HEK293 (cell line): Measurements from ENCODE around the gene MAFF.

ENCODE experiments used
- CTCF ChIA-PET: fragments of 350-600 bp; formaldehyde crosslinking; extraction: SDS; loops from one replicate; lab custom pipeline; 2021; ENCODE audit warnings: antibody characterized with exemption; lab: Yijun Ruan, JAX
- POLR2A ChIA-PET: fragments of 300-600 bp; formaldehyde crosslinking; extraction: SDS; loops from one replicate; lab custom pipeline; 2020; ENCODE audit warnings: antibody characterized with exemption, inconsistent platforms; lab: Yijun Ruan, JAX
- H3K27ac ChIP-seq: fragments of 200-500 bp; sonication (Bioruptor generic); 2 replicates; pipeline ENCODE4 v1.5.1; 2014; ENCODE audit warnings: low read depth, low read length, control low read depth, inconsistent platforms; ENCODE audit errors: extremely low read depth
- H3K36me3 ChIP-seq, 2 experiments: fragments of 200-500 bp in 1 of 2; sonication (Bioruptor generic) in 1 of 2; 1 replicate in 1 of 2; 2 replicates in 1 of 2; pipeline ENCODE4 v1.5.1; 2014 to 2017; ENCODE audit warnings: inconsistent platforms in 2 of 2, low read length in 2 of 2; ENCODE audit not compliant: control insufficient read depth in 2 of 2, insufficient read depth in 1 of 2
- H3K4me1 ChIP-seq: fragments of 200-500 bp; sonication (Bioruptor generic); 2 replicates; pipeline ENCODE4 v1.5.1; 2014; ENCODE audit warnings: mild to moderate bottlenecking, low read length, inconsistent platforms; ENCODE audit not compliant: control insufficient read depth, insufficient read depth
- H3K4me3 ChIP-seq: 2 replicates; pipeline ENCODE4 v1.5.1; 2011; ENCODE audit warnings: low read depth, mild to moderate bottlenecking, control low read depth, low read length, moderate library complexity
- H3K9me3 ChIP-seq: fragments of 200-500 bp; sonication (Bioruptor generic); 2 replicates; pipeline ENCODE4 v1.5.1; 2014; ENCODE audit warnings: low read depth, low read length, inconsistent platforms; ENCODE audit not compliant: control insufficient read depth, insufficient read depth
- BCL6B ChIP-seq: fragments of 450-650 bp; formaldehyde crosslinking; IDR thresholded peaks from 2 replicates; pipeline ENCODE4 v1.5.1; 2017; ENCODE audit warnings: missing biosample characterization, missing genetic modification characterization
- OSR2 ChIP-seq: fragments of 450-650 bp; formaldehyde crosslinking; IDR thresholded peaks from 2 replicates; pipeline ENCODE4 v1.5.1; 2016; ENCODE audit warnings: missing biosample characterization, missing genetic modification characterization
- PRDM10 ChIP-seq: fragments of 450-650 bp; formaldehyde crosslinking; IDR thresholded peaks from 2 replicates; pipeline ENCODE4 v1.5.1; 2016; ENCODE audit warnings: missing biosample characterization, missing genetic modification characterization
- TRIM28 ChIP-seq: IDR thresholded peaks from 2 replicates; pipeline ENCODE4 v1.6.1; 2011; ENCODE audit warnings: low read length, control low read depth, borderline replicate concordance
- ZNF10 ChIP-seq: fragments of 450-650 bp; formaldehyde crosslinking; IDR thresholded peaks from 2 replicates; pipeline ENCODE4 v1.5.1; 2017; ENCODE audit warnings: missing biosample characterization, missing genetic modification characterization
- ZNF148 ChIP-seq: fragments of 450-650 bp; formaldehyde crosslinking; IDR thresholded peaks from 2 replicates; pipeline ENCODE4 v1.5.0; 2017; ENCODE audit warnings: missing biosample characterization, missing genetic modification characterization, borderline replicate concordance
- ZNF184 ChIP-seq: fragments of 450-650 bp; IDR thresholded peaks from 2 replicates; pipeline ENCODE4 v1.5.1; 2018; ENCODE audit warnings: missing biosample characterization, mild to moderate bottlenecking, missing genetic modification characterization
- ZNF24 ChIP-seq: fragments of 450-650 bp; formaldehyde crosslinking; IDR thresholded peaks from 2 replicates; pipeline ENCODE4 v1.5.1; 2016; ENCODE audit warnings: missing biosample characterization, missing genetic modification characterization
- ZNF335 ChIP-seq: fragments of 450-650 bp; formaldehyde crosslinking; conservative IDR thresholded peaks from 2 replicates; pipeline ENCODE4 v1.5.1; 2016; ENCODE audit warnings: missing biosample characterization, missing genetic modification characterization
- ZNF596 ChIP-seq: fragments of 450-650 bp; IDR thresholded peaks from 2 replicates; pipeline ENCODE4 v1.5.0; 2018; ENCODE audit warnings: missing biosample characterization, mild to moderate bottlenecking, missing genetic modification characterization, moderate library complexity
- ZNF670 ChIP-seq: fragments of 450-650 bp; formaldehyde crosslinking; IDR thresholded peaks from 2 replicates; pipeline ENCODE4 v1.5.1; 2016; ENCODE audit warnings: missing biosample characterization, missing genetic modification characterization, low read depth
- ZNF792 ChIP-seq: fragments of 450-650 bp; formaldehyde crosslinking; IDR thresholded peaks from 2 replicates; pipeline ENCODE4 v1.5.1; 2016; ENCODE audit warnings: missing biosample characterization, missing genetic modification characterization
- ZNF830 ChIP-seq: fragments of 450-650 bp; IDR thresholded peaks from 2 replicates; pipeline ENCODE4 v1.5.0; 2018; ENCODE audit warnings: missing biosample characterization, missing genetic modification characterization, low read depth, mild to moderate bottlenecking, moderate library complexity
- ZNF837 ChIP-seq: fragments of 450-650 bp; formaldehyde crosslinking; IDR thresholded peaks from 2 replicates; pipeline ENCODE4 v1.5.1; 2016; ENCODE audit warnings: missing biosample characterization, missing genetic modification characterization
- ZSCAN5A ChIP-seq: fragments of 450-650 bp; formaldehyde crosslinking; IDR thresholded peaks from 2 replicates; pipeline ENCODE4 v1.5.1; 2016; ENCODE audit warnings: missing biosample characterization, missing genetic modification characterization

The MAFF gene

GRCh38 chr22:38257650-38258250, 56.0 kb downstream of the MAFF start:
- TF ChIP-seq ZNF24 (no peak), ZNF830 (tag by site-specific recombination) (no peak), OSR2 (tag by site-specific recombination) (no peak), ZNF184 (tag by site-specific recombination) (no peak), TRIM28 (no peak; the same call in 1 of the 2 replicates), ZSCAN5A (no peak), ZNF335 (tag by site-specific recombination) (peak; percentile 42; the same call in 1 of the 2 replicates)
- Histone ChIP-seq H3K36me3 (no peaks in the 10 kb centered on the region; a peak in 1 of 3 replicates), H3K4me3 (no peak overlapping the region), H3K9me3 (no peaks in the 10 kb centered on the region), H3K4me1 (peaks cover 11% of the 10 kb centered on the region), H3K27ac (peak overlapping the region; percentile 34; the same call in 1 of the 2 replicates)
- POLR2A ChIA-PET: interaction anchor here (0.7 kb wide), 1 partner anchor 66 kb away, joined by 6 read pairs; no protein-coding TSS in a partner anchor
- CTCF ChIA-PET: interaction anchor here (0.7 to 1.9 kb wide), 6 partner anchors 28 to 205 kb away, joined by 3 to 8 read pairs (median 3); no protein-coding TSS in a partner anchor

- Histone ChIP-seq H3K9me3 (no peaks in the 10 kb centered on the region), H3K4me3 (no peak overlapping the region), H3K36me3 (peaks cover 0 to 8% of the 10 kb centered on the region in 2 experiments; a peak in 2 of 3 replicates), H3K27ac (no peak overlapping the region), H3K4me1 (peaks cover 11% of the 10 kb centered on the region)
- POLR2A ChIA-PET: interaction anchor here (0.6 to 0.7 kb wide), 2 partner anchors 65 to 125 kb away, joined by 4 to 6 read pairs; no protein-coding TSS in a partner anchor
- CTCF ChIA-PET: interaction anchor here (0.7 to 0.9 kb wide), 2 partner anchors 47 to 207 kb away, joined by 3 read pairs; no protein-coding TSS in a partner anchor
- TF ChIP-seq ZNF596 (tag by site-specific recombination) (no peak), ZNF837 (tag by site-specific recombination) (no peak), PRDM10 (no peak), ZNF148 (no peak), BCL6B (no peak), ZNF670 (tag by site-specific recombination) (no peak), ZNF792 (tag by site-specific recombination) (no peak), ZNF10 (no peak)
Observed at GRCh38 chr22:38258895-38259294, 57.1 kb downstream of the MAFF start.
